NCI-H146 treated with DMSO at 0.1 percent for 48 hours (cell line): ENCODE measurements around the gene CFAP20DC.

Source experiments
- DNase-seq: peaks from one replicate; lab custom pipeline; 2025; ENCODE audit not compliant: unreplicated experiment; lab: John Stamatoyannopoulos, UW

CFAP20DC gene

DNA sequence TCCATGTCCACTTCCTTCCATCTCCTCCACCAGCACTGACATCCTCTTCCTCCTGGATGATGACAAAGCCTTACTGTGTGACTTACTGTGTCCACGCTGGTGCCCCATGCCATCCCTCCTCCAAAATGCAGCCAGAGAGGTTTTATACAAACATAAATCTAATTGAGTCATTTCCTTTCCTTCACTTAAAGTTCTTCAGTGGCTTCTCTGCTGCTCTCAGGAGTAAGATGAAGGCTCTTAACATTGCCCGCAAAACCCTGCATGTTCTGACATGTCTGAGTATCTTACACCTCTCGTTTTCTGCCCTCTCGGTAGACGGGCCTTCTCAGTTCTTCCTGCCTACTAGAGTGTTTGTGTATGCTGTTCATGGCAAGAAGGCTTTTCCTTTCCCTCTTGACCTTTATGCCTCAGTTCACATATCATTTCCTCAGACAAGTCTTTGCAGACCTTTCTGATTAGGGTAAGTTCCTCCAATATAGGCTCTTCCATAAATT lies 175.5 kb downstream of the CFAP20DC start:
- DNase-seq = no peak

DNA sequence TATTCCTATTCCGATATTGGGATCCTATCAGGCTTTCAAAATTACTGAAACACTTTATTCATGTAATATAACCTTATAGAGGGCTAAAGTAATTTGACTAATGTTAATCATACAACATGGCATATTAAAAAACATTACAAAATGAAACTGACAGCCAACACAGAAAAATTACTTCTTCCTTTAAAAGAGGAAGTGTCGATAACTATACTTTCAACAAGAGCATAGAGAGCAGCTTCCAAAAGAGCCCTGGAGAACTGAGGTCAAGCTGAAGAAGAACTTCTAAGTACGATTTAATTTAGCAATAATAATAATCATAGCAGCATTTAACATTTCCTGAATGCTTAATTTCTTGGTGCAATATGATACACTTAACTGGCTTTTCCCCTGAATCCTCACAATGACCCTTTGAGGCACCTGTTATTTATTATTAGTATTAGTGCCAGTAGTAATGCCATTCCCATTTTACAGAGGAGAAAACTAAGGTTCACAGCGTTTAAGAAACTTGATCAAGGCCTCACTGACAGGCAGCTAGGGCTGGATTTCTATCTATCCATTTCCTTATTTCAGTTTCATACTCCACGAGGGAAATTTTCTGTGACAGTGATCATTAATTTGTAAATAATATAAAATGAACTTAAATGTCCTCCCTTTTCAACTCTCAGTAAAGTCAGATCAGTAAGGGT lies 181.6 kb downstream of the CFAP20DC start:
- DNase-seq = no peak

DNA sequence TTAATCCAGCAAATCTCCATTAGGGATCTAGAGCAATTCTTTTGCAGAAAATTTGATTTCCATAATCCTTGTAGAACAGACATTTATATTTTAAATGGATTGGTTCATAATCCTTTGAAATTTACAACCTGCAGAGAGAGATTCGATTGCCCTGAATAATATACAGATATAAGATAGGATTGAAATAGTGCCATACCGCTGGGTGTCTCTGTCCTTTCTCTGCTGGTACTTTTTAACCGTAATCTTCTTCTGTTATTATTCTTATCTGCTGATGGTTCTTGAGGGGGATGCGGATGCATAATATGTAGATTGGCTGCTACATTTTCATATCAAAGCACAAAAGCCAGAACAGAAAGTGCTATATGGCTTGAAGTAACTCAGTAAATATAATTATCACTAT lies 182.2 kb downstream of the CFAP20DC start:
- no peak for DNase-seq

DNA sequence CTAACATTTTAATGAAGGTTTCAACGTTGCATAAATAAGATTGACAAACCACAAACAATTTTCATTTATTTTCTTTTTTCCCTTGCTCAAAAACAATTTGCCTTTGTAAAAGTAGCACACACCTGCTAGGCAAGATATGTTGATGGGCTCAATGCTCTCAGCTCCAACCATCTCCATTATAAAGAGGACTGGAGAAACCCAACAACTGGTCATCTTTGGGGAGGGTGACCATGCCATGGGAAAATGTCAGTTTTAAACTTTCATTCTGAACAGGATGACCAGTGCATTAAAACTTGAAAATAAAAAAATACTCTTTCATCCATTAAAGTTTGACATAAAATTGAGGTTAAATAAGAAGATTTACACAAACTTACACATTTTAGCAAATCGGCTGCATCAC lies 183.7 kb downstream of the CFAP20DC start:
- no peak for DNase-seq

DNA sequence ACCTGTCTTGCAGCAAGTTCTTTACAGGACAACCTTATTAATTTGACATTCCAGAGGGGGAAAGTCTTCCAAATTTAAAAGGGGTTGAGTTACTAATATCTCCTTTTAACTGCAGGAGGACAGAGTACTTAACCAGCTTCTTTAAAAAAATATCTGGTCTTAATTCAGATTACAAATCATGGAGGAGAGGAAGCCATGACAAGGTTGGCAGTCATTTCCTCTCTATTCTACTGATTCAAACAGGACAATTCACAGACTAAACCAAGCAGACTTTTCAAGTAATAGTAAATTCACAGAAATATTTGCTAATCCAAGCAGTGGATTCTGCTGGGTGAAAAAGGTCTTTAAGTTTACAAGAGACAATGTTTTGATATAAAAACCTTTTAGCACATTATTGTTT lies 185.3 kb downstream of the CFAP20DC start:
- no peak for DNase-seq

DNA sequence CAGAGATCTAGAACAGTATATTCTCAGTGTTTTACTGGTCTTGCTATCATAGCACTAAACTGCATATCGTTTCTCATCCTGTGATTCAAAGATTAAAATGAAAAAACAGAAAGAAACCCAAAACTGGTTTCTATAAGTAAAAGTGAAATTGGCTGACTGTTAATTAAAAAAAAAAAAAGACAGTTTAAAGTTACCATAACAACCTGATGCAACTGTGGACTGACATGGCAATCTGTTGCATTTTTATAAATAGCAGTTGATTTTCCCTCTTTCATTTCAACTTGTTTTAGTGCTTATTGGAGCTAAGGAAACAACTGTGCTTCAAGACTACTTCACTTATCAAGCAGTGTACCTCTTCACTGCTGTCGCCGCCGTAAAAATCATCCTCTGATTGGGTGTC lies 186.6 kb downstream of the CFAP20DC start:
- no peak for DNase-seq

DNA sequence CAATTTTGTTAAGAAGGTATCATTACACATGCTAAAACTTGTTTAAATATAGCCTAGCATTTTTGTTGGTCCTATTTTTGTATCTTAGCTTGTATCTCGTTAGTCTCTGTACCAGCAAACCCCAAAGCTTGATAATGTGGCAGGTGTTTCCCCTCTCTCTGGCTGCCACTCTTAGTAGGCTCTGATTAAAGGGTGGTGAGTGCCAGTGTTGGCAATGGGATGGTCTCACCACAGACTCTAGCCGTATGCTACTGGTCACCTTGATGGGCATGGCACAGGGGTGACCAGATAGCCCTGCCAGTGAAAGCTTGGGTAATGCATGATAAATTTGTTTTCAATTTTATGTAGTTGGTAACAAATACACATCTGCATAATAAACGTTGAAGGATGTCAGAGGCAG lies 188.3 kb downstream of the CFAP20DC start:
- DNase-seq = no peak

DNA sequence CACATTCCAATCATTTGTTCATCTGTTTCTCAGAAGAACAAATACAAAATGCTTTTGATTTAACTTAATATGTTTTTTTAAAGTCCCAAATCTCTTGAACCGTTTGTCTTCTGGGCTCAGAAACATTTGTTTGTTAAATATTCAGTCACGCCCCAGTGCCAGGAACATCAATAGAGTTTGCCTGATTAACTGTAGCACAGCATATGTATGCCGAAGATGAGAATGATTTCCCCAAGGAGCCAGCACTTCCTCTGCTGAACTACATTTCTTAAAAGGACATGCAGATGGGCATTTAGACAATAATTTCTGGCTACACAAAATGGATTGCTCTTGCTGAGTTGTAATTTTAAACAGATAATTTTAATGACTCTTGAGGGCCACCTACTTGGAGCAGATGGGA lies 191.7 kb downstream of the CFAP20DC start:
- no peak for DNase-seq

DNA sequence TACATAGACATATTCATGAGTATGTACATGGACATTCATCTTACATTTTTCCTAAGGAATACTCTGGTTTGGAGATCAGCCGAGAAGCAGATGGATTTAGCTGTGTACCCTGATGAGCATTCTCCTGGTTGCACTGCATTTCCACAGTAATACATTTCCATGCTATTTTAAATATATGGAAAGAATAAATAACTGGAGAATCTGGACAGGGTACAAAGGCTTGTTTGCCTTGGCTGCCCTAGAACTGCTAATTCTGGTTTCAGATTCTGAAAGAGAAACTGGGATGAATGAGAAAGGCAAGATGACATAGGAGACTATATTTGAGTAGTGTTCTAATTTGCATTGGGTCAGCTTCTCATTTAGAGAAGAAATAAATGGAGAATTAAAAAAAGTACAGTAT lies 192.4 kb downstream of the CFAP20DC start:
- DNase-seq = no peak

DNA sequence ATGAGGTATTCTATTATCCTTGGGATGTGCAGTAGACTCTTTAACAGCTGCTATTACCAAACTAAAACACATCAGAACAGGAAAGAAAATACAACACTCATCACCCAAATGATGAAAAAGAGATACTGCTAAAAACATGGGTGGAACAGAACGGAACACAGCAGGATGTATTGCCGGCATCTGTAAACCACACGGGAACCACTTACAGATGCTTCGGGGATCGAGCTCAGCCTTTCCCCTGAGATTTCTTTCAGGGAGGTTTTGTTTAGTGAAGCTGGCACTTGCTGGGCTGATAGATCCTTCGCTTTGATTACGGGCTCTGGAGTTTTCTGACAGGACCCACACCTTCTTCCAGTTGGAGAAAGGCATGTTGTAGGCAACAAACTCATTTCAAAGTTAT lies 201.0 kb downstream of the CFAP20DC start:
- no peak for DNase-seq

DNA sequence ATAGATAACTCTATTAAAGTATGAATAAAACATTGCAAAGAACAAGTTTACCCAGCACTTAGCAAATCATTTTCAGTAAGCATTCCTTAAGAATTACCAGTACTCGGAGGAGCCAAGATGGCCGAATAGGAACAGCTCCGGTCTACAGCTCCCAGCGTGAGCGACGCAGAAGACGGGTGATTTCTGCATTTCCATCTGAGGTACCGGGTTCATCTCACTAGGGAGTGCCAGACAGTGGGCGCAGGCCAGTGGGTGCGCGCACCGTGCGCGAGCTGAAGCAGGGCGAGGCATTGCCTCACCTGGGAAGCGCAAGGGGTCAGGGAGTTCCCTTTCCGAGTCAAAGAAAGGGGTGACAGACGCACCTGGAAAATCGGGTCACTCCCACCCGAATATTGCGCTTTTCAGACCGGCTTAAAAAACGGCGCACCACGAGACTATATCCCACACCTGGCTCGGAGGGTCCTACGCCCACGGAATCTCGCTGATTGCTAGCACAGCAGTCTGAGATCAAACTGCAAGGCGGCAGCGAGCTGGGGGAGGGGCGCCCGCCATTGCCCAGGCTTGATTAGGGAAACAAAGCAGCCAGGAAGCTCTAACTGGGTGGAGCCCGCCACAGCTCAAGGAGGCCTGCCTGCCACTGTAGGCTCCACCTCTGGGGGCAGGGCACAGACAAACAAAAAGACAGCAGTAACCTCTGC lies 207.6 kb downstream of the CFAP20DC start:
- DNase-seq = peak; percentile 9

DNA sequence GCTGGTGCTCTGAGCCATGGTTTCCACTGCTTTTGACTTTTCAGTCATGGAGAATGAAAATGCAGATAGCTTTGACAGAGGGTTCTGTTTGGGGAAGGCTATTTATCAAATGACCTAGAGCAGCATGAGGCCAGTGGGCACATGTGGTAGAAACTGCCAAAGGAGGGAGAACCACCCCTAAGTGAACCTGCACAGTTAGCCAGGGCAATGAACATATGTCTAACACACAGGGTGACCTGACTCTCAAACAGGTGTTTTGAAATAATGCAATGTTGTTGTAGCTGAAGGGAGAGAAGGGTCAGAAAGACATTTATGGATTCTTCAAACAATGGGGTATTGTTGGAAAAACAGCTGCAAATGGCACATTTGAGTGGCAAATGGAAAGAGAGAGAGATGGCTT lies 208.9 kb downstream of the CFAP20DC start:
- DNase-seq = no peak

DNA sequence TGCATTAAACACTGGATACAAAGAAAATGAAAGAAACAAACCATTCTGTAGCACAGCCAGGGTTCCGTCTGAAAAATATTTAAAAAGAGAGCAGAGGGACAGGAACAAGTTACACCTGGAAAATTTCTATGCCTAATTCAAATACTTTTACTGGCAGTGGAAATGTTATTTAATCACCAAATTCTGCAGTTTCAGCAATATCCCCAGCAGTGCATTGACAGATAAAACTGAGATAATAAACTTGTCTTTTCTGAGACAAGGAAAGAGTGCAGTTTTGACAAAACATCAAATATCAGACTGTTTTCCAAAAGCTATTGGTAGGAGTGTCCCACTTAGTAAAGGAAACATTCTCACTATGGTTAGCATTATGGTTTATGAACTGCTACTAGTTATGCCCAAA lies 209.9 kb downstream of the CFAP20DC start:
- DNase-seq = no peak

DNA sequence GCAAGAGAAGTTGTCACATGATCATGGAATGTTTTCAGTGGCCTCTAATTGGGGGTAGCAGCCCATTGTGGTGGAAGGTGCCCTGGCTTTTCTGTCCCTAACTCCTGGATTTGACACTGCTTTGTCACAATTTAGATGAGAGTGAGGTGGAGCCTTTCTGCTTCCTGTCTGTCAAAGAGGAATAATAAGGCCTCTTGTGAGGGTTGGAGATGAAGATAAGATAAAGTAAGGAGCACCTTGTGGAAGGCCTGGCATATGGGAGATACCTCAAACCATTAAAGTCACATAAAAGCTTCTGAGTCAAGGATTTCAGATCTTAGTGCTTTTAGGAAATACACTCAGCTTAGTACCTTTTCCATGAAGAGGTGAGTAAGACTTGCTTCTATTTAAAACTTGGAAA lies 210.6 kb downstream of the CFAP20DC start:
- no peak for DNase-seq

DNA sequence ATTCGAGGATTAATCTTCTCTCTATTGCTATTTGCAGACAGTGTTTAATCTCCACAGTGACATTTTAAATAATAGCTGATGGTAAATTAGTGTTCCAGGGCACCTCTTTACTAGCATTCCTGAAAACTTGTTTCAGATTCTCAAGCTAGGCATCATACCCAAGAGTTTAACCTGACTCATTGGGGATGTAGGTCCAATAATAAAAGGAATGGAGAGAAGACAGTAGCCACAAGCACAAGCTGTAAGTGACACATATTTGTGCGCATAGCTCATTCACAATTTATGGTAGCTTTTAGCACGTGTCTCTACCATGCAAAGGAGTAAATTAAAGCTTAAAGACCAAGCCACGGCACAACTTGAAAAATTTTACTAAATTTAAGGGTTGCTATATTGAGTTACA lies 212.0 kb downstream of the CFAP20DC start:
- DNase-seq = no peak

DNA sequence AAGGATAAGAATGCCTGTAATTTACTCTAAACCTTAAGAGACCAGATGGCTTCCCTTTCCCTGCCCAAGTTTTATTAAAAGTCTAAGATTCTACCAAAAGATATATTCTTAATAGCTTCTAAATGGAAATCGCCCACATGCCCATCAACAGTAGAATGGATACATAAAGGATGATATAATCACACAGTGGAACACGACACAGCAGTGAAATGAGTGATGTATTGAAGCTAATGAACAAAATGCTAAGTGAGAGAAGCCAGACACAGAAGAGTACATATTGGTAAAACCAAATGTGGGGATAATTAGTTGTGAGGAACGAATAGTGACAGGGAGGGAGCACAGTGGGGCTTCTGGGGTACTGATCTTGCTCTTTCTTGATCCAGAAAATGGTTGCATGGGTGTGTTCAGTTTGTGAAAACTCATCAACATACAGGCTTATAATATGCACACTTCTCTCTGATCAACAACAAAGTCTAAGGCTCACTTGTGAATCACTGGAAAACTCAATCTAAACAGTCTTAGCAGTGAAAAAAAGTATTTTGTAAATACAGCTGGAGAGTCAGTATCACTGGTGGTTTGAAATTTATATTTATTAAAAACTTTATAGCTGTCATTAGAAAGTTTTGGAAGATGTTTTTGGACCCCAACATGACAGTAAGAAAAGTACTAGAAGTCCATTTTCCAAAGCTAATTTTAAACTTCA lies 212.5 kb downstream of the CFAP20DC start:
- DNase-seq = no peak

DNA sequence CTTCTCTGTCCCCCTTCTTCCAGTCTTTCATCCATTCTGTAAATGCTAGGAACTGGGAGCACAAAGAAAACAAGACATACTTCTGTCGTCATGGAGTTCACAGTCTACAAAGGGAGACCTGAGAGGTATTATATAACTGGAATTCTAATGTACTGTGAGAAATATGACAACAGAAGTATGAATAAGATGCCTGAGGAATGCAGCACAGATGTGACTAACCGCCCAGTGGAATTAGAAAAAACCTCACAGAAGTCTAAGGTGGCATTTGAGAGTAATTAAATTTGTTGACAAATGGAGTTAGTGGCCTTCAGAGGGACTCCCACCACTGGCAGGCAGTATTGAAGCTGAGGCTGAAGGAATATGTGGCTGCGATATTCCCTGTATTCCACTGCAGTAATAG lies 214.7 kb downstream of the CFAP20DC start:
- no peak for DNase-seq

DNA sequence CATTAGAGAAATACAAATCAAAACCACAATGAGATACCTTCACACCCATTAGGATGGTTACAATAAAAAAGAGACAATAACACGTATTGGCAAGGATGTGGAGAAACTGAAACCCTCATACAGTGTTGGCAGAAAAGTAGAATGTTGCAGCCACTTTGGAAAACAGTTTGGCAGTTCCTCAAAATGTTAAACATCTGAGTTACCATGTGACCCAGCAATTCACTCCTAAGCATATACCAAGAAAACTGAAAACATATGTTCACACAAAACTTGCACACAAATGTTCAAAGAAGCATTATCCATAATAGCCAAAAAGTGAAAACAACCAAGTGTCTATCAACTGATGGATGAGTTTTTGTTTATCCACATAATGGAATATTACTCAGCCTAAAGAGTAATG lies 216.3 kb downstream of the CFAP20DC start:
- no peak for DNase-seq

DNA sequence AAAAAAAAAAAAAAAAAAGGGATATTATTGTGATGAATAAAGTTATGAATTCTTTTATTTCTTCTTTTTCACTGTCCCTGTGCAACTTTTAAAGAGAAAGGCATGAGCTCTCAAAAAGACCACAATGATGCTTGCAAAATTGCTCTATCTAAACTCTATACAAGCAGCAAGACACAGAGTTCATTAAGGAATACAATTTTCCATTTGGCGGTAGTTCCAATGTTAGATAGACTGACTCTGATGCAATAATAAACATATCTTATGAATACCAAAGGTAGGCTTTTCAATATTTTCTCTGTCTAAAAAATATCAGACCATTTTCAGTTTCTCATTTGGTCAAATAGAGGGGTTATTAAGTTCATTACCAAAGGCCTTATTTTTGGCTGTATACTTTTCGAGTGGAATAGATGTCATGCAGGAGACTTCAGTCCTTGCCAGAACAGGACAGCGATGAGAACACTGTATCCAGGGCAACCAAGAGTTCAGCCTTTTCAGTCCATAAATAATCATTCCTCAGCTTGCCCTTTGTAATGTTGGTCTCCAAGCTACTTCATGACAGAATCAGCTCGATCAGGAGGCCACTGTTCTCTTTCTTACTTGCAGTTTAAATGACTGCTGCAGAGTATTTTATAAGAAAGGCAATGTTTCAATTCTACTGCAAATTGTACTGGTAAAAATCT lies 220.4 kb downstream of the CFAP20DC start:
- DNase-seq = no peak

DNA sequence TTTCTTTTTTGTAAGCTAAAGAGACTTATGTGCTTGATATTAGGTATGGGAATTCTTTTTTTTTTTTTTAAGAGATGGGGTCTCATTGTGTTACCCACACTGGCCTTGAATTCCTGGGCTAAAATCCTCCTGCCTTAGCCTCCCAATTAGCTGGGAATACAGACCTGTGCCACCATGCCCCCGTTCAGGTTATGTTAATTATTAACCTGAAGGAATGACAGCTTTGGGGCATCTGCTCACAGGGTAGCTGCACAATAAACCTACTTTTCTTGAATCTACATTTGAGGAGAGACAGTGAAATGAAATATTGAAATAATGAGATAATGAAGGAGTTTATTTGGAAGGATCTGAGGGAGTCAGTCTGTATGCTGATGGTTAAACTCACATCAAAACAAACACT lies 225.0 kb downstream of the CFAP20DC start:
- no peak for DNase-seq

DNA sequence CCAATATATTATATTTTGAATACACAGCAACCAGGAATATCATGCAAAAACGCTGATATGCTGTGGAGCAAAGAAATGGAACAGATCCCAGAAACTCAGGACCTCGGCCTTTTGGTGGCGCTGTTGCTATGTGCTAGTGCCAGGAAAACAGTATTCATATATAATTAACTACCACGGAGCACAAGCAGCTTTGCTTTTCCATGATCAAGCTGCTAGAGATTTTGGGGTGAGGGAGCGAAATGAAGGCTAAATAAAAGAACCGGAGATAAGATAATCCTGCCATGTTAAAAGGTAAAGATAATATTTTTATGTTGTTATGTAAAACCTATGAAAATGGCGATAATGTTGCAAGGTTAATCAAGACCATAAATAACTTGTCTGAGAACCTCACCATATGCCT lies 225.5 kb downstream of the CFAP20DC start:
- no peak for DNase-seq
